Stimulated activated CD4-positive, alpha-beta T cell treated with anti-CD3 and anti-CD28 coated beads, TNF-alpha, amount 100 ng/mL, for 48 hours (primary cell): ENCODE measurements around the gene GNB3.
A peak's percentile ranks its signal among the peaks of the same experiment; 100 is the strongest.

Source experiments
- DNase-seq, 3 donors: peaks; one replicate each; pipeline ENCODE4 v3.0.0-alpha.2; 2020; ENCODE audit warnings: low read depth in 3 of 3

Gene GNB3

DNA sequence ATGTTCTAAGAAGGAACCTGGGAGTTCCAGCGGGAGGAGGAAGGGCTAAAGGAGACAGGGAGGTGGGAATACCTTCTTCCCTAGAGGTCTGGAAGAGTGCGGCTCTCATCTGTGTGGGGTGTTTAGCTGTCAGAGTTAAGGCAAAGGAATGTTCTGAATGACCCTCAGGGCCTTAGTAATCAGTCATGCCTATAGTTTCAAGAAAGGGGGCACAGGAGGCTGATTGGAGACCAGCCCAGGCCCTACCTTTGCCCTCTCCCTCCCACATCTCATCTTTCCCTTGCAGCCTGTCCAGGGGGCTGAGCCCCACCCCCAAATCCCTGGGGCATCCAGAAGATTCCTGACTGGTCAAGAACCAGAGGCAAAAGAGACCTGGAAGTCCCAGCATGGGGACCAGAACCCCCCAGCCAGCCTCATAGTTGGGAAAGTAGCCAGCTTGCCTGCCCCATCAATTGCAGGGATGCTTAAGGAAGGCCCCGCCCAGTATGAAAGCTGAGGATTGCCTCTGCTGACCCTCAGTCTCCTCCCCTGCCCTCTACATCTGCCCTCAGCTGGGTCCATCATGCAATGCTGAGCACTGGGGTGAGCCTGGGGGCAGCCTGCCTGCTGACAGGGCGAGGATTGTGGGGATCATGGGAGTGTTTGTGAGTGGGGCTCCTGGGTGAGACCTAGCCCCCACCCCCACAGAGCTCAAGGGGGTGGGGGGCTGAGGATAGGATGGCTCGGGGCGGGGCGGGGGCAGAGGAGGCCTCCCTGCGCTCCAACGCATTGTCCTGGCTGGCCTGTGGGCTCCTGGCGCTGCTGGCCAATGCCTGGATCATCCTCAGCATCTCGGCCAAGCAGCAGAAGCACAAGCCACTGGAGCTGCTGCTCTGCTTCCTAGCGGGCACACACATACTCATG lies 17.3 kb upstream of the GNB3 start:
- no peak for DNase-seq

DNA sequence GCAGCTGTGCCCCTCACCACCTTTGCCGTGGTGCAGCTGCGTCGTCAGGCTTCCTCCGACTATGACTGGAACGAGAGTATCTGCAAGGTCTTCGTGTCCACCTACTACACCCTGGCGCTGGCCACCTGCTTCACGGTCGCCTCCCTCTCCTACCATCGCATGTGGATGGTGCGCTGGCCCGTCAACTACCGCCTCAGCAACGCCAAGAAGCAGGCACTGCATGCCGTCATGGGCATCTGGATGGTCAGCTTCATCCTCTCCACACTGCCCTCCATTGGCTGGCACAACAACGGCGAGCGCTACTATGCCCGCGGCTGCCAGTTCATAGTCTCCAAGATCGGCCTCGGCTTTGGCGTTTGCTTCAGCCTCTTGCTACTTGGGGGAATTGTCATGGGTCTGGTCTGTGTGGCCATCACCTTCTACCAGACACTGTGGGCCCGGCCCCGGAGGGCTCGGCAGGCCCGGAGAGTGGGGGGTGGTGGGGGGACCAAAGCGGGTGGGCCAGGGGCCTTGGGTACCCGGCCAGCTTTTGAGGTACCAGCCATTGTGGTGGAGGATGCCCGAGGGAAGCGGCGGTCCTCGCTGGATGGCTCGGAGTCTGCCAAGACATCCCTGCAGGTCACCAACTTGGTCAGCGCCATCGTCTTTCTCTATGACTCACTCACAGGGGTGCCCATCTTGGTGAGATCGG lies 16.5 kb upstream of the GNB3 start:
- DNase-seq = no peak

DNA sequence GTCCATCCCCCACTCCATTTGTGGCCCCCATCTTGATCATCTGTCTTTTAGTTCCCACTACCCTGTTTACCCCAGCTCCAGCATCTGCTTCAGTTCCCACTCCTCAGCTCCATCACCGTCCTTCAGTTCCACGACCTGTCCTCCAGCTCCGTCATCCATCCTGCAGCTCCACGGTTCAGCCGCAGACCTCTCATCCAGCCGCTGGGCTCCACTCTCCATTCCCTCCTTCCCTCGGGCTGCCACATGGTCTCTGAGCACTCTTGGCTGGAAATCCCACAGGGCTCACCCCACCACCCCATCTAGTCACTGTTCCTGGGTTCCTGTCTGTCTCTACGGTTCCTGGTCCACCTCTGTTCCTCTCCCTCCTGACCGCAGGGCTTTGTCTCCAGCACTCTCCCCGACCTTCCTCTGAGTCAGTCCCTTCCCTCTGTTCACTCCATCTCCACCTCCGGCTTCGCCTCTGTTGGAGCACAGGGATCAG lies 15.8 kb upstream of the GNB3 start:
- DNase-seq = no peak

DNA sequence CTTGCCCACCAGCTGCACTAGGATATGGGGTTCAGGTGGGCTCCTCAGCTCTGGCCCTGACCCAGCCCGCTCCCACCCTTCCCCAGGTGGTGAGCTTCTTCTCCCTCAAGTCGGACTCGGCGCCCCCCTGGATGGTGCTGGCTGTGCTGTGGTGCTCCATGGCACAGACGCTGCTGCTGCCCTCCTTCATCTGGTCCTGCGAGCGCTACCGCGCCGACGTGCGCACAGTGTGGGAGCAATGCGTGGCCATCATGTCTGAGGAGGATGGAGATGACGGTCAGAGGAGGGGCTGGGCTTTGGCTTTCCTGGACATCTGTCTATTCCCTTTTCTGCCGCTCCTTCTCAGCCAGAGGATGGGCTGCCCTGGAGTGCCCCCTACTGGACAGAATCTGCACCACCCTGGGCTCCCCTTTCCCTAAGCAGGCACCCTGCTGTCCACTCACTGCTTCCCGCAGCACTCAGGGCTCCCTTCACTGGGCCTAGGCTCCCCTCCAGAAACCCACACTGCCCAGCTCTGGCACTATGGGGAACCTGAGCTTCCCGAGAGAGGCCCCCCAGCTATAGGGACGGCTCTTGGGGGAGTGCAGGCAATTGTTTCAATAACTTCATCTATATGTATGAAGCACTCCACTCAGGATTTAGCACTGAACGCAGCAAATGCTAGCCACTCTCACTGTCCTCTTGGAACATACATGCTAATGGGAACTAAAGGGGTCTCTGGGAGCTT lies 15.2 kb upstream of the GNB3 start:
- peak; percentile 63 to 81 (median 79) for DNase-seq

DNA sequence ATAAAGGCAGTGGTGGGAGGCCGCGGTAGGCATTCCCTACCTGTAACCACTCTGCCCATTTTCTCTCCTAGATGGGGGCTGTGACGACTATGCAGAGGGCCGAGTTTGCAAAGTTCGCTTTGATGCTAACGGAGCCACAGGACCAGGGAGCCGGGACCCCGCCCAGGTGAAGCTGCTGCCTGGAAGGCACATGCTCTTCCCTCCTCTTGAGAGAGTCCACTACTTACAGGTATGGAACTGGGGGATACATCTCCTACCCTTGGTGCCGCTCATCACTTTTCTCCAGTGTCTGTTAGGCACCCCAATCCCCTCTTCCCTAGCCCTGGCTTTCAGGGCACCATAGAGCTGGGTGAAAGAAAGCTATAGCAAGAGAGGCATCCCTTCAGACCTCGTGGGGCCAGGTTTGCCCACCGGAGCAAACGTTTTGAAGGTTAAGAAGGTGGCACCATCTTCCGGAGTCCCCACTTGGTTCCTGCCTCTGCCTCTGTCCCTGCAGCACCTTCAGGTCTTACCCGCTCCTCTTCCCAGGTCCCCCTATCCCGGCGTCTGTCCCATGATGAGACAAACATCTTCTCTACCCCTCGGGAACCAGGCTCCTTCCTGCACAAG lies 14.5 kb upstream of the GNB3 start:
- no peak for DNase-seq

DNA sequence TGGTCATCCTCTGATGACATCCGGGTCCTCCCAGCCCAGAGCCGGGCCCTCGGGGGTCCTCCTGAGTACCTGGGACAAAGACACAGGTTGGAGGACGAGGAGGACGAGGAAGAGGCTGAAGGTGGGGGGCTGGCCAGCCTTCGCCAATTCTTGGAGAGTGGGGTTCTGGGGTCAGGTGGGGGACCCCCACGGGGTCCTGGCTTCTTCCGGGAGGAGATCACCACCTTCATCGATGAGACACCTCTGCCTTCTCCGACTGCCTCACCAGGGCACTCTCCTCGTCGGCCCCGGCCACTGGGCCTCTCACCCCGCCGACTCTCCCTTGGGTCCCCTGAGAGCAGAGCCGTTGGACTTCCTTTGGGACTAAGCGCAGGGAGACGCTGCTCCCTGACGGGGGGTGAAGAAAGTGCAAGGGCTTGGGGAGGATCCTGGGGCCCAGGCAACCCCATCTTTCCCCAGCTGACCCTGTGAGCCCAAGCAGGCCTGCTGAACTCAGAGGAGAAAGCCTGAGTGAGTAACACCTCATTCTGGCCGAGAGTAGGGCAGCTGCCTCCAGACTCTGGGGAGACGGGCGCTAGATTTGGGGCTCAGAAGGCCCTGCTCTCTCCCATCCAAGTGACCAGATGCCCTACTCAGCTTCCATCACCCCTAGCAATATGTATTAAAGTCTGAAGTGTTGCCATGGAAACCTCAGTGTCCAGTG lies 13.8 kb upstream of the GNB3 start:
- no peak for DNase-seq

DNA sequence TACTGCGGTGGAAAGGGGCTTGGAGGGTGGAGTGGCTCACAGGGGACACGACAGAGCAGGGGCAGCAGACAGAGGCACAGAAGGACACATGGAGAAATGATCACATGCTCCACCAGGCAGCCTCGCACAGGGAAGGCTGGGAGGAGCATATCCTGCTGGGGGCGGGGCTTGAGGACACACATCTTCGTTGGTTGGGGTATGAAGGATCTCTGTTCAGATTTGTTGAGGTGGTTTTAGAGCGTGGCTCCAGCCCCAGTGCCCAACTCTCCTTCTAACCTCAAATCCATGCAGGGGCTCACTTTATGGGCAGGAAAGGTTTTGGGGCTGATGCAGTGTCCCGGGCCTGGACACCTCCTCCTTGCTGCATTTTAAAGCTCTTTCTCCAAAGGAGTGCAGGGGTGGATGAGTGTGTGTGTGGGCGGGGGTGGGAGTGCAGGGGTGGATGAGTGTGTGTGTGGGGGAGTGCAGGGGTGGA lies 13.3 kb upstream of the GNB3 start:
- peak in 2 of 3 donors; percentile 29 to 70 for DNase-seq

DNA sequence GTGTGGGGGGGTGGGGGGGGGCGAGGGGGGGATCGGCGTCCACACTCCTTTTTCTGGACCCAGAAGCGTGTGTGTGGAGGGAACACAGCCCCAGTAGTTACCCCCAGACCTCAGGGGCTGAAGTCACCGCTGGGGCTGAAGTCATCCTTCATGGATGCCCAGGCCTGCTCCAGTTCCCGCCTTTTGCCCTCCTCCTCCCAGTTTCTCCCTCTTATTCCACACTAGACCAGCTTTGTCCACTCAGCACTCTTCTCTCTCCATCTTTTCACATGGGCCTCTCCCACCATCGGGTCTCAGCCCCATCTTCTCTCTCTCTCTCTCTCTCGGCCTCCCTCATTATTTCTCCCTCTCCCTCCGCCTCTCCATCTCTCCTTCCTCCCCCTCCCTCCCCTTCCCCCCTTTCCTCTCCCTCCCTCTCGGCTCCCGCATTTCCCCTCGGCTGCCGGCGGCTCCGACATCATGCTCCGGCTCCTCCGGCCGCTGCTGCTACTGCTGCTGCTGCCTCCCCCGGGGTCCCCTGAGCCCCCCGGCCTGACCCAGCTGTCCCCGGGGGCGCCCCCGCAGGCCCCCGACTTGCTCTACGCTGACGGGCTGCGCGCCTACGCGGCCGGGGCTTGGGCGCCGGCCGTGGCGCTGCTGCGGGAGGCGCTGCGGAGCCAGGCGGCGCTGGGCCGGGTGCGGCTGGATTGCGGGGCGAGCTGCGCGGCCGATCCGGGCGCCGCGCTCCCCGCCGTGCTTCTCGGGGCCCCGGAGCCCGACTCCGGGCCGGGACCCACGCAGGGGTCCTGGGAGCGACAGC lies 12.5 kb upstream of the GNB3 start, which contains the start of gene P3H3:
P3H3 (plus strand) TSS at position 426 of the 799 bp plus-strand sequence; CDS start at position 460, 34 bp downstream.
- DNase-seq = no peak

DNA sequence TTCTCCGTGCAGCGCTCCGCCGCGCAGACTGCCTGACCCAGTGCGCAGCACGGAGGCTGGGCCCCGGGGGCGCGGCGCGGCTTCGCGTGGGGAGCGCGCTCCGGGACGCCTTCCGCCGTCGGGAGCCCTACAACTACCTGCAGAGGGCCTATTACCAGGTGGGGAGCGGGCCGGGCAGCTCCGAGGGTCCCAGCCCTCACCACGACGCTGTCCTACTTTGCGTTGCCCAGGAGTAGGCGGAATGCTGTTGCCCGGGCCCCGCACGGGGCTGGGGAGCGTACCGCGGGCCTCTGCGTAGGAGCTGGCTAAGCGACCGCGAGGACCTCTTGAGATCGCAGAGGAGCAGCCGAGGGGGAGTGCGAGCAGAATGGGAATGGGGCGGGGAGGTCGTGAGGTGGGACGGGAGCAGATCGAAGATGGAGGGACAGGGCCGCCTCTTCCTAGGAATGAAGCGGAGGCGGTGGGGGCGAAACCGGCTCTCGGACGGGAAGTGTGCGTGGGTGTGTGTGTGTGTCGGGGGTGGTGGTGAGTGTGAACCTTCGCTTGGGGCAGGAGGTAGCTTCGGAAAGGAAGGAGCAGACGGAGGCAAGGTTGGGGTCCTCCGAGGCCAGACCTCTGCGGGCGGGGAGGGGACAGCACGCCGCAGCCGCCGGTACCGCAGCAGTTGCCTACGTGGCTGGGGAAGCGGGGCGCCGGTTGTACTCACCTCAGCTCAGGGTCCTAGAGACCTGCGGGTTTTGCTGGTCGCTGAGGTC lies 11.8 kb upstream of the GNB3 start:
- DNase-seq = no peak

DNA sequence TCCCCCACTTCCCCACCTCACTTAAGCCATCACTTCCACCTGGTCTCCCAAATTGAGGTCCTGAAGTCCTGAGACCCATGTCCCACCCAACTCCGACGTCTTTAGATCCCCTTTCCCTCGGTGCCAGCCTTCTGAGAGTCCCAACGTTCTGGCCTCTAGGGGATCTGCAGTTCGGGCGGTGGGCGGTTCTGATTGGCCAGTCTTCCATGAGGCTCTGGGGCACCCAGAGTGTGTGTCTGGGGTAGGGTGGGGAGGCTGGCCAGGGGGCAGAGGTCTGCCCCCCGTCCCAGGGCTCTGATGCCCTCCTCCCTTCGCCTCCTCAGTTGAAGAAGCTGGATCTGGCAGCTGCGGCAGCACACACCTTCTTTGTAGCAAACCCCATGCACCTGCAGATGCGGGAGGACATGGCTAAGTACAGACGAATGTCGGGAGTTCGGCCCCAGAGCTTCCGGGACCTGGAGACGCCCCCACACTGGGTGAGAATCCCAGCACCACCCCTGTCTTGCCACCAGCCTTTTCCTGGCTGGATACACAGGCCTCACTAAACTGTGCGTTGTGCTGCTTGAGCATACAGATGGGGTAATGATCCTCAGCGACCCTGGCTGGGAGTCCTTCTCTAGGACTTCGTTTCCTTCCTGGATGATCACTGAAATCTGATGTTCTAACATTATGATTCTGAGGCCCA lies 11.0 kb upstream of the GNB3 start:
- no peak for DNase-seq

DNA sequence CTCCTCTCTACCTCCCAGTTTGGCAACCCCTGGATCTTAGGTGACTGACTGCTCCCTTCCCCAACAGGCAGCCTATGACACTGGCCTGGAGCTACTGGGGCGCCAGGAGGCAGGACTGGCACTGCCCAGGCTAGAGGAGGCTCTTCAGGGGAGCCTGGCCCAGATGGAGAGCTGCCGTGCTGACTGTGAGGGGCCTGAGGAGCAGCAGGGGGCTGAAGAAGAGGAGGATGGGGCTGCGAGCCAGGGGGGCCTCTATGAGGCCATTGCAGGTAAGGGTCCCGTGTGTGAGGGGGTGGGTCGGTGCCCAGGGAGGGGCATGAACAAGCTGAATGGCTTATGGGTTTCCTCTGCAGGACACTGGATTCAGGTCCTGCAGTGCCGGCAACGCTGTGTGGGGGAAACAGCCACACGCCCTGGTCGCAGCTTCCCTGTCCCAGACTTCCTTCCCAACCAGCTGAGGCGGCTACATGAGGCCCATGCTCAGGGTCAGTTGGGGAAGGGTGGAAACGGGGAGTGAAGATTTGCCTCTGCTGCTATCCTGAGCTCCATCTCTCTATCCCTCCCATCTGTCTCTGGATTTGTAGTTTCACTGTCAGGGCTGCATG lies 10.3 kb upstream of the GNB3 start:
- no peak for DNase-seq

DNA sequence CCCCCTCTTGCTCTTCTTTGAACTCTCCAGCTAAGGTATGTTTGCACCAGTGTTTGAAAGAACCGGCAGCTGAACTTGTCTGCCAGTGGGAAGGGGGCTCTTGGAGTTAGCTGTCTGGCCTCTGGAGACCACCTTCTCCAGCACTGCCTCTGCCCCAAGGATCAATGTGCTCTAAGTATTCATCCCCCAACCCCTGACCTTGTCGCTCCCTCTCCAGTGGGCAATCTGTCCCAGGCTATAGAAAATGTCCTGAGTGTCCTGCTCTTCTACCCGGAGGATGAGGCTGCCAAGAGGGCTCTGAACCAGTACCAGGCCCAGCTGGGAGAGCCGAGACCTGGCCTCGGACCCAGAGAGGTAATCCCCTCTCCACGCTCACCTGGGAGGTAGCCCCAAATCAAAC lies 9.7 kb upstream of the GNB3 start:
- DNase-seq = no peak

DNA sequence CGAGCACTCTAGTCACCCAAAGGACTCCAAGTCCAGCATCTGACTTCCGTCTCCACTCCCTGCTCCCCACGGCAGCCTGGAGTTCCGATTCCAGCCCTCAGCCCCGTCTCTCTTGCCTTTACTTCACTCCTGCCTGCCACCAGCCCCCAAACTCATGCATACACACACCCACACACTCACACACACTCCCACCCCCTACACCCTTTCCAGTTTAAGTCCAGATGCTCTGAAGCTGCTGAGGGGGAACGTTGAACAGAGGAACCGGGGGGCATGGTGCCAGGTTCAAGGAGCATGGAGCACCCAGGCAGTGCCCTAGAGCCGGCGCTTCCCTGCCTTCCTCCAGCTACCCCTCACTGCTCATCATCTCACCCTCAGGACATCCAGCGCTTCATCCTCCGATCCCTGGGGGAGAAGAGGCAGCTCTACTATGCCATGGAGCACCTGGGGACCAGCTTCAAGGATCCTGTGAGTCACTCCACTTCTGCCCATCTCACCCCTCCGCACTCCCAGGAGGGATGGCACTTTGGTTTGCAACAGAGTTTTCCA lies 9.2 kb upstream of the GNB3 start:
- DNase-seq = no peak

DNA sequence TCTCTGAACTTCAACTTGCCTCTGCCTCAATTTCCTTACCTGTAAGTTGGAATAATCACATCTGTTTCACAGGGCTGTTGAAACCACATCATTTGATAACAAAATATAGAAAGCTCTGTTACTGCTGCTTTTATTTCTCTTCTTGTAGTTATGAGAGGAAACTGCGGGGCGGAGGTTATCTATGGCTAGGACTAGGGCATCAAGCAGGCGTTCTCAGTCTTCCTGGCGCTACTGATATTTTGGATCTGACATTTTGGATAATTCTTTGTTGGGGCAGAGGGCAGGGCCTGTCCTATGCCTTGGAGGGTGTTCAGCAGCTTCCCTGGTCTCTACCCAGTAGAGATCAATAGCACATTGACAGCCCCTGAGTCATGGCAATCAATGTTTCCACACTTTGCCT lies 8.6 kb upstream of the GNB3 start:
- no peak for DNase-seq

DNA sequence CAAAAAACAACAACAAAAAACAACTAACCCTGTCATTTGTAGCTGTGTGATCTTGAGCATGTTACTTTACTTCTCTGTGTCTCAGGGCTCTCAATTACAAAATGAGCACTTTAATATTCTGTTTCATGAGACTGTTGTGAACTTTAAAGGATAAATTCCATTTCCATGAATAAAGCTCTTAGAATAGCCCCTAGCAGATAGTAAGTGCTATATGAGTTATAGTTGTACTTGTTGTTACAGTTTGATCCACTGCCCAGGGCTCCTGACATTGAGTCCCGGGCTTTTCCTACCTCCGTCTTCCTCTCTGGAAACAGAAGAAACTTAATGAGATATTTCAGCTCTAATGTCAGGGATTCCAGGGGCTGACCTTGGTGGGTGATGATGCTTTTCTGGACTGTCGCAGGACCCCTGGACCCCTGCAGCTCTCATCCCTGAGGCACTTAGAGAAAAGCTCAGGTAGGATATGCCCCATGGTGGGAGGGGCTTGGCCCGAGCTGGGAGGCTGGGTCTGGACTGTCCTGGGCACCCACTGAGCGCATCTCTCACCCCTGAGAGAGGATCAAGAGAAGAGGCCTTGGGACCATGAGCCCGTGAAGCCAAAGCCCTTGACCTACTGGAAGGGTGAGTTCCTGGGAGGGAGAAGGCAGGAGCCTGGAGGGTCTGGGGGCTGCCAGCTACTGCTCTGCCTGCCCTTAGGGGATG lies 7.4 kb upstream of the GNB3 start:
- no peak for DNase-seq

DNA sequence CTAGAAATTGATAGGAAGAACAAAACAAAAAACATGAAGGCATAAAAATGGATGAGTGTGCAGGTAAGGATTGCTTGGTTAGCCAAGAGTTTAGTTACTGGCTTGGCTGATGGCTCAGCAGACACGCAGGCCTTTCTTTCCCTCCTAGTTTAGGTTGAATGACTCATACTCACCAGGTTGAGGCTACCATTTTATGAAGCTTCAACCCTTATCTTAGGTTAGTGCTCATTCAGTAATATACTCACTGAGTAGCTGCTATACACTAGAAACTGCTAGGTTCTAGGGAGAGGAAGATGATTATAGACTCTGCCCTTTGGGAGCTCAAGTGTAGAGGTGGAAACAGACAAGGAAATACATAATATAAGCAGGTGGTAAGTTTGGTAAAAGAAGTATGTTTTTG lies 6.5 kb upstream of the GNB3 start:
- no peak for DNase-seq

DNA sequence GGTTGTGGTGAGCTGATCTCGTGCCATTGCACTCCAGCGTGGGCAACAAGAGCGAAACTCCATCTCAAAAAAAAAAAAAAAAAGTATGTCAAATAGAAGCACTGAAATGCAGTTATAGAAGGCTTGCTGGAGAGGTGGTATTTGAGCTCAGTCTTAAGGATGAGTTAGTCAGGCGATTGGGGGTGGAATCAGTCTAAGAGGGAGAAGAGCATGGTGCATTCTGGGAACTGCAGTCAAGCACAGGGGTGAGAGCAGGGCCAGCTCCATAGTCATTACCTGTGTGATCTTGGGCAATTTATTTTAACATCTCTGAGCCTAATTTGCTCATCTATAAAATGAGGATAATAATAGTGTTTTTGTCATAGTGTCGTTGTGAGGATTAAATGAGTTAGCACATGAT lies 5.9 kb upstream of the GNB3 start:
- DNase-seq = no peak

DNA sequence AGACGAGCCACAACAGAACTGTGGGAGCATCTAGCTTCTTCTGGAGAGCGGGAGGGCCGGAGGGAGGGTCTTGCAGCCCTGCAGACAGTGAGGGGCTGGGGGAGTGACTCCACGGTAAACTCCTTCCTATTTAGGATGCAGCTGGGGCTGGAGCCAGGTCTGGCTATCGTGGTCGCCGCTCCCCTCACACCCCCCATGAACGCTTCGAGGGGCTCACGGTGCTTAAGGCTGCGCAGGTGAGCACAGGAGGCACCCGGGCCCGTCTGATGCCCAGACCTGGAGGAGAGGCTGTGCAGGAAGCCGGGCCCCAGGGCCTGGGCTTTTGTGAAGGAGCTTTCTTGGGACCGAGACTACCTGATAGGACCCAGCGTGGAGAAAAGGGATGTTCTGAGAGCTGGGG lies 3.9 kb upstream of the GNB3 start:
- no peak for DNase-seq
